GM23338 (cell line): ENCODE results near the gene MID1. TPM values are rescaled to one million over a fixed set of nuclear protein-coding genes. Genes with fewer than 3 reads are reported as not detected.

Source experiments
- ATAC-seq: fragments of 200-7000 bp; cut with Tn5 transposase; 3 replicates; pipeline ENCODE4 v1.9.1; 2020
- DNase-seq: peaks from one replicate; pipeline ENCODE4 v3.0.0-alpha.2; 2015; ENCODE audit warnings: low spot score
- H2AFZ ChIP-seq: fragments of 200-600 bp; sonication (generic); 2 replicates; pipeline ENCODE4 v1.8.0; 2016; ENCODE audit warnings: antibody characterized with exemption, mild to moderate bottlenecking, moderate library complexity
- H3F3A ChIP-seq: fragments of 200-600 bp; sonication (generic); replicated peaks from 2 replicates; pipeline ENCODE4 v1.8.0; 2017; ENCODE audit warnings: antibody characterized with exemption, mixed run types, low read depth
- H3K27ac ChIP-seq: fragments of 200-600 bp; sonication (generic); 2 replicates; pipeline ENCODE4 v1.6.1; 2016; ENCODE audit warnings: low read depth
- H3K27me3 ChIP-seq: fragments of 200-600 bp; sonication (generic); 2 replicates; pipeline ENCODE4 v1.8.0; 2016; ENCODE audit warnings: mild to moderate bottlenecking, mixed run types, moderate library complexity; ENCODE audit not compliant: insufficient read depth
- H3K36me3 ChIP-seq: fragments of 200-600 bp; sonication (generic); 2 replicates; pipeline ENCODE4 v1.8.0; 2016; ENCODE audit warnings: mild to moderate bottlenecking; ENCODE audit not compliant: insufficient read depth
- H3K4me1 ChIP-seq: fragments of 200-600 bp; sonication (generic); 2 replicates; pipeline ENCODE4 v1.8.0; 2016; ENCODE audit warnings: mild to moderate bottlenecking, moderate library complexity; ENCODE audit not compliant: insufficient read depth
- H3K4me2 ChIP-seq: fragments of 200-600 bp; sonication (generic); 2 replicates; pipeline ENCODE4 v1.7.1; 2017; ENCODE audit warnings: mixed run types
- H3K4me3 ChIP-seq: fragments of 200-600 bp; sonication (generic); 2 replicates; pipeline ENCODE4 v1.6.1; 2016; ENCODE audit warnings: mixed run types
- H3K79me2 ChIP-seq: fragments of 200-600 bp; sonication (generic); replicated peaks from 2 replicates; pipeline ENCODE4 v1.8.0; 2017; ENCODE audit warnings: mild to moderate bottlenecking; ENCODE audit not compliant: insufficient read depth
- H3K9me2 ChIP-seq: fragments of 200-600 bp; sonication (generic); 2 replicates; pipeline ENCODE4 v1.8.0; 2017; ENCODE audit not compliant: insufficient read depth
- H4K20me1 ChIP-seq: fragments of 200-600 bp; sonication (generic); replicated peaks from 2 replicates; pipeline ENCODE4 v1.8.0; 2017; ENCODE audit warnings: mild to moderate bottlenecking; ENCODE audit not compliant: insufficient read depth
- H3K27ac Mint-ChIP-seq: 2 replicates; pipeline ENCODE4 v1.8.0; 2020; ENCODE audit warnings: inconsistent platforms, mild to moderate bottlenecking, moderate library complexity, mixed read lengths
- H3K27me3 Mint-ChIP-seq: 3 replicates; pipeline ENCODE4 v1.8.0; 2022; ENCODE audit warnings: low read depth, mild to moderate bottlenecking, moderate library complexity, mixed read lengths, inconsistent platforms; ENCODE audit not compliant: insufficient read depth, poor library complexity
- H3K36me3 Mint-ChIP-seq: 3 replicates; pipeline ENCODE4 v1.8.0; 2021; ENCODE audit warnings: low read depth, mild to moderate bottlenecking, inconsistent platforms, moderate library complexity, mixed read lengths
- H3K4me1 Mint-ChIP-seq: 3 replicates; pipeline ENCODE4 v1.8.0; 2020; ENCODE audit warnings: mild to moderate bottlenecking, inconsistent platforms, mixed read lengths
- H3K4me3 Mint-ChIP-seq: 3 replicates; pipeline ENCODE4 v1.8.0; 2021; ENCODE audit warnings: moderate library complexity, mild to moderate bottlenecking, inconsistent platforms, mixed read lengths
- H3K9me3 Mint-ChIP-seq: 3 replicates; pipeline ENCODE4 v1.8.0; 2020; ENCODE audit warnings: moderate library complexity, mild to moderate bottlenecking, inconsistent platforms, mixed read lengths
- CTCF ChIP-seq, 2 experiments: fragments of 200-600 bp in 1 of 2; sonication (generic) in 1 of 2; conservative IDR thresholded peaks; 2 replicates each; pipeline versions ENCODE4 v1.5.1 to v1.6.1; 2016 to 2017; ENCODE audit warnings: antibody characterized with exemption in 2 of 2, low read depth in 2 of 2, mild to moderate bottlenecking in 2 of 2, moderate library complexity in 1 of 2
- ETS1 ChIP-seq: IDR thresholded peaks from 2 replicates; pipeline ENCODE4 v1.6.1; 2016; ENCODE audit warnings: antibody characterized with exemption
- EZH2 ChIP-seq: fragments of 200-600 bp; sonication (generic); IDR thresholded peaks from one replicate; pipeline ENCODE4 v1.8.0; 2017; ENCODE audit warnings: antibody characterized with exemption, mild to moderate bottlenecking, low read depth; ENCODE audit not compliant: unreplicated experiment
- JUNB ChIP-seq: IDR thresholded peaks from one replicate; pipeline ENCODE4 v1.6.1; 2016; ENCODE audit warnings: antibody characterized with exemption; ENCODE audit not compliant: unreplicated experiment
- NANOG ChIP-seq: IDR thresholded peaks from 2 replicates; pipeline ENCODE4 v1.6.1; 2016; ENCODE audit warnings: antibody characterized with exemption, borderline replicate concordance
- REST ChIP-seq: IDR thresholded peaks from one replicate; pipeline ENCODE4 v1.6.1; 2018; ENCODE audit warnings: antibody characterized with exemption; ENCODE audit not compliant: unreplicated experiment
- STAT1 ChIP-seq: IDR thresholded peaks from one replicate; pipeline ENCODE4 v1.6.1; 2016; ENCODE audit warnings: antibody characterized with exemption; ENCODE audit not compliant: unreplicated experiment
- ZNF114 ChIP-seq: fragments of 250-450 bp; sonication (Bioruptor Pico); IDR thresholded peaks from 2 replicates; pipeline ENCODE4 v1.5.0; 2020; ENCODE audit warnings: mild to moderate bottlenecking, moderate library complexity
- ZNF331 ChIP-seq: fragments of 250-450 bp; sonication (Bioruptor Pico); IDR thresholded peaks from 2 replicates; pipeline ENCODE4 v1.5.0; 2020; ENCODE audit warnings: low read depth, mild to moderate bottlenecking, moderate library complexity
- ZNF462 ChIP-seq: fragments of 250-450 bp; sonication (Bioruptor Pico); IDR thresholded peaks from 2 replicates; pipeline ENCODE4 v1.5.0; 2020; ENCODE audit warnings: mild to moderate bottlenecking, moderate library complexity
- polyA plus RNA-seq: library from polyadenylated mRNA; unstranded; fragments of >200 nt; fragmentation: Nextera tagmentation; extraction: Ambion mirVana; gene quantifications from 2 replicates; pipeline ENCODE4 v1.2.1, GENCODE V29; 2016
- total RNA-seq: library from RNA; depleted of rRNA; stranded (reverse); fragments of >200 nt; shearing (Covaris generic); gene quantifications from 2 replicates; pipeline ENCODE4 v1.2.3, GENCODE V29; 2014

The MID1 gene
- total and polyA plus RNA-seq, 2 experiments from 2014 or later: 27.2 to 39.3 TPM

GRCh38 chrX:10441464-10441863, 178.9 kb downstream of the MID1 start (continued):
- TF ChIP-seq ZNF462 (no peak), JUNB (no peak)

GRCh38 chrX:10433296-10433965, 187.0 kb downstream of the MID1 start:
- H3K27me3 ChIP-seq: no peaks in the 10 kb centered on the region
- H3K9me2 ChIP-seq: no peaks in the 10 kb centered on the region
- DNase-seq: no peak
- H3K36me3 ChIP-seq: no peaks in the 10 kb centered on the region
- Mint-ChIP-seq H3K4me1 (no peaks in the 10 kb centered on the region), H3K36me3 (no peaks in the 10 kb centered on the region), H3K27me3 (peaks cover 2% of the 10 kb centered on the region), H3K4me3 (no peak overlapping the region), H3K27ac (no peak overlapping the region), H3K9me3 (no peaks in the 10 kb centered on the region)
- no peak overlapping the region for H3K4me2 ChIP-seq
- H2AFZ ChIP-seq: no peak overlapping the region
- ATAC-seq: no peak
- no peak overlapping the region for H3K27ac ChIP-seq
- no peaks in the 10 kb centered on the region for H3K4me1 ChIP-seq
- H3K79me2 ChIP-seq: no peaks in the 10 kb centered on the region
- no peaks in the 10 kb centered on the region for H3F3A ChIP-seq
- H4K20me1 ChIP-seq: no peaks in the 10 kb centered on the region
- no peak overlapping the region for H3K4me3 ChIP-seq
- no peak for TF ChIP-seq ZNF114 (CRISPR knock-in tag)
- TF ChIP-seq CTCF (conservative IDR thresholded peaks at IDR 0.05; ENCODE audit: low read depth in 2 of 2): no peak
- TF ChIP-seq REST: no peak
- no peak for TF ChIP-seq STAT1
- no peak for TF ChIP-seq EZH2
- TF ChIP-seq NANOG: no peak
- TF ChIP-seq ETS1: no peak
- TF ChIP-seq JUNB: no peak
- TF ChIP-seq ZNF331: no peak
